Thyroid gland (tissue), 4 donors: ENCODE data around the gene CLK3. TPM values are rescaled to one million over a fixed set of nuclear protein-coding genes. Genes with fewer than 3 reads are reported as not detected.

ENCODE experiments used
- DNase-seq, 2 donors: peaks; one replicate each; pipeline ENCODE4 v3.0.0-alpha.2; 2019
- H3K27ac ChIP-seq, 3 donors: fragments of 200-600 bp; sonication (generic); 1 replicate in 2 of 3; 2 replicates in 1 of 3; pipeline ENCODE4 v1.5.1; 2016 to 2019; ENCODE audit warnings: mild to moderate bottlenecking in 1 of 3, moderate library complexity in 1 of 3
- H3K27me3 ChIP-seq: fragments of 200-600 bp; sonication (generic); one replicate; pipeline ENCODE4 v1.5.1; 2019
- H3K36me3 ChIP-seq, 2 donors: fragments of 200-600 bp; sonication (generic); one replicate each; pipeline ENCODE4 v1.5.1; 2016 to 2019
- H3K4me1 ChIP-seq, 2 donors: fragments of 200-600 bp; sonication (generic); one replicate each; pipeline ENCODE4 v1.5.1; 2017 to 2019
- H3K4me3 ChIP-seq, 3 donors: fragments of 200-600 bp; sonication (generic); replicated peaks in 1 of 3; 1 replicate in 2 of 3; 2 replicates in 1 of 3; pipeline ENCODE4 v1.5.1; 2016; ENCODE audit warnings: mild to moderate bottlenecking in 1 of 3
- H3K9me3 ChIP-seq: fragments of 200-600 bp; sonication (generic); one replicate; pipeline ENCODE4 v1.5.1; 2017
- CTCF ChIP-seq, 6 experiments: fragments of 200-600 bp in 3 of 6; fragments of 450-650 bp in 3 of 6; sonication (generic) in 3 of 6; IDR thresholded peaks; one replicate each; pipeline ENCODE4 v1.5.1; 2016 to 2019; ENCODE audit warnings: antibody characterized with exemption in 6 of 6, mild to moderate bottlenecking in 2 of 6, inconsistent platforms in 1 of 6, moderate library complexity in 1 of 6
- POLR2A ChIP-seq, 2 donors: fragments of 450-650 bp; IDR thresholded peaks; one replicate each; pipeline ENCODE4 v1.6.1; 2017; ENCODE audit warnings: antibody characterized with exemption in 2 of 2, mild to moderate bottlenecking in 2 of 2, moderate library complexity in 1 of 2
- WGBS, 2 donors: methylation state at CpG; one replicate each; pipeline ENCODE4 v1.1.5; 2017; 5-methylcytosine and 5-hydroxymethylcytosine counted together
- intact Hi-C: fragments of 100-400 bp; cut with DNase I; formaldehyde crosslinking; loops from one replicate; pipeline ENCODE4 v1.15.1; 2023
- total RNA-seq, 4 donors: library from RNA; depleted of rRNA; stranded (reverse); fragments of >200 nt; gene quantifications; one replicate each; pipeline ENCODE4 v1.2.3, GENCODE V29; 2016

Gene CLK3
- 100 to 1,000 TPM in 3 of 4 donors, 10 to 100 TPM in 1; 91.9 to 156 (median 120) TPM for total RNA-seq

DNA sequence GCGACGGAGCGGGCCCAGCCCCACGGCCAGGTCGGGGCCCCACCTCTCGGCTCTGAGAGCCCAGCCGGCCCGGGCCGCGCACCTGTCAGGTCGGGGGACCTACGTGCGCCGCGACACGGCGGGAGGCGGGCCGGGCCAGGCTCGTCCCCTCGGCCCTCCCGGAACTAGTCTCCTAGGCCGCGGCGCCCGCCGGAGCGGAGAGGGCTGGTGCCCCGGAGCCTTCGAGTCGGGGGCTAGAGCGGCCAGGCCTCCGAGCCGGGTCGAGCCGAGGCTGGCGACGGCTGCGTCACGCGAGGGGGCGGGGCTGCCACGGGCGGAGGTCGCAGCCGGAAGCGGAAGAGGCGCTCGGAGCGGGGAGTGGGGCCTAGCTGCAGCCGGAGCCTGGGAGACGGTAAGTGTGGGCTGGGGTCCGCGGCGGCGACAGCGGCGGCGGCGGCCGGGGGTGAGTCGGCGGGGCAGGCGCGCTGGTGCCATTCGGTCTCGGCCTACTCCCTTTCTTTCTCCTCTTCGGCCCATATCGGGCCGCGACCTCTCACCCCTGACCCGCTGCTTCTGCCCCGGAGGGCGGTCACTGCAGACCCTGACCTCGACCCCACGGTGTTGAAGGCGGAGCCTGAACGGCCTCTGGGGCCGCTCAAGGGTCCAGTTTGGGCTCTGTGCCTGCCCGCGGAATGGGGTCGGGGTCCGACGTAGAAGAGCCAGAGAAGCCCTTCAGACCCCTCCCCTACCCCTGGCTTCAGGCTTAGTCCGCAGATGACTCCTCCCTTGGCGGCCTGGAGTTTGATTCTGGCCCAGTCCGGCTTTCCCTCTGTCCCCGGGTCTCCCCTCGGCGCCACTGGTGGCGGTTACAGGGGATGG, at the start of gene CLK3:
Gene CLK3 (plus strand): TSS at position 329 of the 858 bp plus-strand sequence. CDS start 3,361 bp downstream, outside the sequence.
- Histone ChIP-seq H3K27ac (peak within 1 kb of the TSS; percentile 88 to 98 (median 98)), H3K4me3 (peak within 1 kb of the TSS; percentile 79 to 98 (median 98)), H3K4me1 (peaks cover 17 to 19% of the 10 kb centered on the region in 2 donors), H3K36me3 (peaks cover 14 to 16% of the 10 kb centered on the region in 2 donors), H3K9me3 (no peaks in the 10 kb centered on the region), H3K27me3 (no peaks in the 10 kb centered on the region)
- WGBS, 2 donors = 1 to 2% methylated on average over 13 to 17 of the region's 91 CpGs
- peak in 1 of 2 donors; percentile 85 for TF ChIP-seq POLR2A (IDR thresholded peaks at IDR 0.05)
- no peak for TF ChIP-seq CTCF (IDR thresholded peaks at IDR 0.05)
- intact Hi-C loops = loop anchor here (10.0 kb wide), 1 partner anchor 231 kb away; no protein-coding TSS in a partner anchor
- DNase-seq = peak; percentile 97

DNA sequence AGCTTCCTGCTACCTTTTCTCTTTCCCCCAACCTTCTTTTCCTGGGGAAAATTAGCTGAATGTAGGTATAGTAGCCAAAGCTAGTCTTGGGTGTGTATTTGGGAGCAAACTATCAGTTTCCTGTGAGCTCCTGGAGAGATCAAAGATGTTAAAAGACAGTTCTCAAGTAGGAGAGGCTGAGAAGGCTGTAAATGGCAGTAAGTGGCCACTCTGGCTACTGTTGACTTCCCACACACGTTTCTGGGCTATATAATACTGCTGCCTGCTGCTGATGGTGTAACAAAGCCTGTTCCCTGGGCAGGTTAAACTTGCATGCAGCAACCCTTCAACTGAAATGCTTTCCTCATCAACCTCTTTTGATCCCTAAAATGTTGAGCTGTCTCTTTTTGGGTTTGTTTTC, 47.0 kb upstream of the CLK3 start:
- H3K4me1 ChIP-seq = peaks cover 8 to 9% of the 10 kb centered on the region in 2 donors
- no peak overlapping the region for H3K27ac ChIP-seq
- no peaks in the 10 kb centered on the region for H3K27me3 ChIP-seq
- no peak overlapping the region for H3K4me3 ChIP-seq
- 50 to 71% methylated on average over 1 of the region's 1 CpG for WGBS, 2 donors
- intact Hi-C loops = no loop called here
- no peaks in the 10 kb centered on the region for H3K9me3 ChIP-seq
- DNase-seq = no peak
- H3K36me3 ChIP-seq = peaks cover under 1 to 6% of the 10 kb centered on the region in 2 donors
- TF ChIP-seq CTCF (IDR thresholded peaks at IDR 0.05) (no peak), POLR2A (IDR thresholded peaks at IDR 0.05) (no peak)

DNA sequence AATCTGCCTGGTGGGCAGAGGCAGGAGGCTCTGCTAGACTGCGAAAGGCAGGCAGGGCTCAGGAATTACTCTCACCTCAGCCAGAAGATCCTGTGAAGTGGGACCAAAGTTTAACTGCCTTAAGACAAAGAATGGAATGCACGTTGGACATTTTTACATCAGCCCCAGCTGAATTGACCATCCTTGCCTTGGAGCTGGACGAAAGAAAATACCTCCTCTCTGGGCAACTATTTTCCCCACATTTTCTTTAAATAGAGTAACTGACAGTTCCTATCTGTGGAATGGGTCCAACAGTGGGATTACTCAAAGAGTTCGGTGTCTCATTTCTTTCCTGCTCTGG, 45.9 kb upstream of the CLK3 start:
- Histone ChIP-seq H3K36me3 (peaks cover 8 to 15% of the 10 kb centered on the region in 2 donors), H3K27ac (no peak overlapping the region), H3K9me3 (no peaks in the 10 kb centered on the region), H3K27me3 (no peaks in the 10 kb centered on the region), H3K4me3 (no peak overlapping the region), H3K4me1 (peaks cover 6 to 8% of the 10 kb centered on the region in 2 donors)
- DNase-seq = no peak
- intact Hi-C loops = no loop called here
- TF ChIP-seq CTCF (IDR thresholded peaks at IDR 0.05) = no peak
- no peak for TF ChIP-seq POLR2A (IDR thresholded peaks at IDR 0.05)
- WGBS, 2 donors = 91 to 92% methylated on average over 4 of the region's 4 CpGs

DNA sequence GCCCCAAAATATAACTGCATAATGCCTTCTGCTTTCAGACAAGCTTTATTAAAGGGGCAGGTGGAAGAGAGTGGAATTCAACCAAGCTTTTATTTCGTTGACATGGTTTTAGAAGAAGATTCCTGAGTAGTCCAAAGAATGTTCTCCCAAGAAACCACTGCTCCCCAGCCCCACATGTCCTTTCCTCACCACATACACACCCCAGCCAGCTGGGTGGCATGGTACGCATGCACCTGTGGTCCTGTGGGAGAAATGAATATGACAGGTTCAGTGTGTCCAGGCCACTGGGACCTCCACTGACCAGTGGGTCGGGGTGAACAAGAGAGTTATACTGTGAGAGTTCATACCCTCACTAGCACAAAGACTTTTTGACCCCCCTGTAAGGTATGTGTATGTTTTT, 44.4 kb upstream of the CLK3 start:
- 88 to 91% methylated on average over 3 of the region's 3 CpGs for WGBS, 2 donors
- no peak for TF ChIP-seq CTCF (IDR thresholded peaks at IDR 0.05)
- no peak for TF ChIP-seq POLR2A (IDR thresholded peaks at IDR 0.05)
- no peak overlapping the region for H3K27ac ChIP-seq
- intact Hi-C loops = no loop called here
- H3K9me3 ChIP-seq = no peaks in the 10 kb centered on the region
- no peak overlapping the region for H3K4me3 ChIP-seq
- peaks cover 8 to 18% of the 10 kb centered on the region in 2 donors for H3K36me3 ChIP-seq
- H3K4me1 ChIP-seq = no peaks in the 10 kb centered on the region
- H3K27me3 ChIP-seq = no peaks in the 10 kb centered on the region
- no peak for DNase-seq

DNA sequence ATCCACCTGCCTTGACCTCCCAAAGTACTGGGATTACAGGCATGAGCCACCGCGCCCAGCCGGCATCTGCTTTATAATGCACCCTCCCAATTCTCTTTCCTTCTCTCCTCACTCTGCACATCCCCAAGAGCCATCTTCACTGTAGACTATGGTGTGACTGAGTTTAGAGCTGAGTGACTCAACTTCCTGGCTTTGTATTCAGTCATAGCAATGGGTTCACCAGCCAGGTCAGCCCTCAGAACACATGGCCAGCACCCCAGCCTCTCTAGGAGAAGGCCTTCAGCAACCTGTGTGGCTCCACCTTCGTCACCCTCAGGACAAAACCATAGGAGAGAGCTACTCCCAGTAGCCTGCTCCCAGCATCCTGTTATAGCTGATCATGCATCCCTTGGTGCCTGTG, 41.6 kb upstream of the CLK3 start:
- intact Hi-C loops = no loop called here
- no peak for TF ChIP-seq POLR2A (IDR thresholded peaks at IDR 0.05)
- no peak for TF ChIP-seq CTCF (IDR thresholded peaks at IDR 0.05)
- 93 to 99% methylated on average over 4 of the region's 4 CpGs for WGBS, 2 donors

More for the DNA sequence above, 41.6 kb upstream of the CLK3 start:
- Histone ChIP-seq H3K4me3 (no peak overlapping the region), H3K9me3 (no peaks in the 10 kb centered on the region), H3K4me1 (no peaks in the 10 kb centered on the region), H3K27me3 (no peaks in the 10 kb centered on the region), H3K36me3 (peaks cover 8 to 18% of the 10 kb centered on the region in 2 donors), H3K27ac (no peak overlapping the region)
- no peak for DNase-seq
